M059J (cell line): Measurements from ENCODE around the gene RASSF7. TPM values are rescaled to one million over a fixed set of nuclear protein-coding genes. Genes with fewer than 3 reads are reported as not detected.
A peak's percentile ranks its signal among the peaks of the same experiment; 100 is the strongest.
"Not testable (repeated sequence)": the region's sequence is repeated elsewhere in the genome, so short reads cannot be mapped to it uniquely, and the experiment has no call there.

Experiments used
- DNase-seq: peaks from one replicate; pipeline ENCODE4 v3.0.0-alpha.2; 2012; ENCODE audit warnings: low read depth
- total RNA-seq: library from RNA; depleted of rRNA; stranded (reverse); fragments of >200 nt; shearing (Covaris generic); gene quantifications from 2 replicates; pipeline ENCODE4 v1.2.3, GENCODE V29; 2014

The RASSF7 gene
- total RNA-seq, 1 experiment from 2014 or later: 56.0 TPM

GRCh38 chr11:567011-567628, 6.3 kb downstream of the RASSF7 start:
- DNase-seq: no peak

DNA sequence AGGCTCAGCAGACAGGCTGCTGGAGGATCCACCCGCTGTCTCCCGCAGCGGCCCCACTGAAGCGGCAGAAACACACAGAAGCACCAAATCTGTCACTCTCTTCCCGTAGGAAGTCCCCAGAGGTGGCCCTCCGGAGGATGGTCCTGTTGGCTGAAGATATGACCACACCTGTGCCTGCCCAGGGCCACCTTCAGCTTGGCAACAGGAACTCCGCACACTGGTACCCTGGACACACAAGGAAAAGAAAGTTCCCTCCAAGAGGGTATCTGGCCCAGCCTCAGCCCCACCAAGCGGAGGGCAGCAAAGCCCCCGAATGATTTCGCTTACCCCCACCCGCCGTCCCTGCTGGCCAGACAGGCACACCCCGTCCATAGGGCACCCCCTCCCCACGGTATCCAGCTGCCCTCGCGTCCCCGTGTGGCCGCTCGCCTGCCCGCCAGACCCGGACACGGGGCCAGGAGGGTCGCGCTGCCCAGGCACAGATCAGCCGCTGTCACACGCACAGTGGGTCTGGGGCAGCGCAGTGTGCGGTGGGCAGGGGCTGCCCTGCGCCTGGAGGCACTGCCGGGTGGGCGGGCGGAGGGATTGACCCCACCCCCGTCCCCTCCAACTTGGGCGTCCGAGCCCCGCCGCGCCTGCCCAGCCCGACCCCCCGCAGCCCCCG, 7.0 kb downstream of the RASSF7 start:
- no peak for DNase-seq

- DNase-seq: peak; percentile 93
These were observed 7.8 kb downstream of the RASSF7 start for GRCh38 chr11:568306-569157.

DNA sequence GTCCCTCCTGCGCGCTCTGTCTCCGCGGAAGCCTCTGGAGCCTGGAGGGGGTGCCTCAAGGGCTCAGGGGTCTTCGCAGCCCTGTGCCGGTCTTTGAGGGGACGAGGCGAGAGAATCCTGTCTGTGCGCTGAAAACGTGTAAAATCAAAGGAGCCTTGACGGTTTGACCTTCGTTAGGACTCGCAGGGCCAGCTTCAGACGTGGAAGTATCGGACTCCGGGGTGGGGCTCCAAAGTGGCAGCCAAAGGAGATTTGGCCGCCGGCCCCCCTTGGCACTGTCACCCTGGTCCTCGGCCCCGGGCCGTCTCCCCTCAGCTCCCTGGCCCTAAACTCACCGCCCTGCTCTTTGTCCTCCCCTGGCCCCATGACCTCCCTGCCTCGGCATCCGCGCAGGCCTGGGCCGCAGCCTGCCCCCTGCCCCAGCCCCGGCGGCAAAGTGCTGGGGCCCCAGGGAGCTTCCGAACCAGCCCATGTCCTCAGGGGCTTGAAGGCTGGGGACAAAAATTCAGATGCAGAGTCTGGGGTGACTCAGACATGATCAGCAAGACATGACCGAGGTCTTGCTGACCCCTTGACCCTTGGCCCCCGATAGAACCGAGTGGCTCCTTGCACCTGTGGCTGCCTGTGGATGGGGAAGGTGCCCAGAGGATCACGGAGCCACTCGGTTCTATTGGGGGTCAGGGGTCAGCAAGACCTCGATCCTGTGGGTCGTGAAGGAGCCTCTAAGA, 8.6 kb downstream of the RASSF7 start:
- no peak for DNase-seq

DNA sequence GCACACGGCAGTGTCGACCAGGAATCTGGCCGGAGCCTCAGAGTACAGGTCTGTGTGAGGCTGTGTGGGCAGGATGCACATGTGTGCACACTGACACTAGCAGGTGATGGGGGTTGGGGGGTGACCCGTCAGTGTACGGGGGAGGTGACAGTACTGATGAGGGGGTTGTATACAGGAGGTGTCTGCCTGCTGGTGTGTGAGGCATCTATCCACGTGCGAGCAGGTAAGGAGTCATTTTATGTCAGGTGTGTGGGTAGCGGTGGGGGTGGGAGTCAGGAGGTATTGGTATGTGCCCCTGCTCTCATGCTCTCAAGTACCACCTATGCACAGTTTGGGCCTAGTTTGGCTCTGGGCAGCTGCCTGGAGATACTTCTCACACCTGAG, 11.0 kb downstream of the RASSF7 start:
- DNase-seq: no peak

DNA sequence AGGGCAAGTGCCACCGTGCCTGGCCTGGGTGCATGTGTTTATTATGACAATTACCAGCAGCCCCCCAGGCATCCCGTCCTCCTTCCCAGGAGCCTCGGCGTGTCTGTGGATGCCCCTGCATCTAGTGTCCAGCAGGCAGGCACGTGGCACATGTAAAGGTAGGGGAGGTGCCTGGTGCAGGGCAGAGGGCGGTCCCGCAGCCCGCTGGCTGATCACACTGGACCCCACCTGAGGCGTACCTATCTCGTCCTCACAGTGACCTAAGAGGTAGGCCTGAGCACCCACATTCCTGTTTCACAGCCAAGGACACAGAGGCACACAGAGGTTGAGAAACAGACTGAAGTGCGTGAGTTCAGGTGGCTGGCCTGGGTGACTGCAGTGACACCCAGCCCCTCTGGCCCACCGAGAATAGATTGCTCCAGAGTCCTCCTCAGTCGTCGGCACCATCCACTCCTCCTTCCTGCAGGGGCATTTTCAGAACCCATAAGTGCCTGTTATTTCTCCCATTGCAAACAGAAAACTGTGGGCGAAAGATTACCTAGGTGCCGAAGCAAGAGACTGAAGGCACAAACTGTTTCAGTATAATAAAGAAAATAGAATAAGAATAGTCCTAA, 12.5 kb downstream of the RASSF7 start:
- no peak for DNase-seq

DNA sequence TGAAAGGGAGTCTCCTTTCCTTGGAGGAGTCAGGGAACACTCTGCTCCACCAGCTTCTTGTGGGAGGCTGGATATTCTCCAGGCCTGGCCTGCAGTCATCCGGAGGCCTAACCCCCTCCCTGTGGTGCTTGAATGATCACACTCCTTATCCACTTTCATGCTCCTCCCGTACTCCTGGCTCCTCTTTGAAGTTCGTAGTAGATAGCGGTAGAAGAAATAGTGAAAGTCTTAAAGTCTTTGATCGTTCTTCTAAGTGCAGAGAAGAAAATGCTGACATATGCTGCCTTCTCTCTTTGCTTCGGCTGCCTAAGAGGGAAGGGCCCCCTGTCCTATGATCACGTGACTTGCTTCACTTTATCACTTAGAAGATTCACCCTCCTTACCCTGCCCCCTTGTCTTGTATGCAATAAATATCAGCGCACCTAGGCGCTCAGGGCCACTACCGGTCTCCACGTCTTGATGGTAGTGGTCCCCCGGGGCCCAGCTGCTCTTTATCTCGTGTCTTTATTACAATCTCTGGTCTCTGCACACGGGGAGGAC, 13.3 kb downstream of the RASSF7 start:
- not testable (repeated sequence) for DNase-seq

DNA sequence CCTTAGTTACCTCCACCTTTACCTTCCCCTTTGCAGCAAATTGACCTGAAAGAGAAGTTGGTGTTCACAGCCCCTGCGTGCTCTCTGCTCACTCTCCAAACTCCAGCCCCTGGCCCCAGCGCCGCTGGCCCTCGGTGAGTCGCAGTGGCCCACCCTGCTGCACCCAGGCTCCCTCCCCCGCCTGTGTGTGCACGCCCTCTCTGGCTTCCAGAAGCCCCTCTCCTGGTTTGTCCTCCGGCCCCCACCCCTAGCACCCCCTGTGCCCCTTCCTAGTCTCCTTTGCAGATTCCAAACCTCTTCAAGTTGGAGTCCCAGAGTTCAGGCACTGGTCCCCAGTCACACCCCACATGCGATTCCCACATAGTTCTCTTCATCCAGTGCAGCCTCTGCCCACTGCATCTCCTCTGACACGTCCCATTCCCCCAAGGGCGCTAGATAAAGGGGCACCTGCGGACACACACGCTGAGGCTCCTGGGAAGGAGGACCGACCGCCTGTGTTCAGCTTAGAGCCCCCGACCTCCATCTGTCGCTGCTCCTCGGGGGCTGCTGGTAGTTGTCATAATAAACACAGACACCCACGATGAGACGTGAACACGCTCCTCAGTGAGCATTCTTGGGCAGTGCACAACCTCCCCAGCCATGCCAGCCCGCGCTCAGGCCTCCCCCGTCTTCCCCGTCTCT, 14.0 kb downstream of the RASSF7 start:
- DNase-seq: no peak

DNA sequence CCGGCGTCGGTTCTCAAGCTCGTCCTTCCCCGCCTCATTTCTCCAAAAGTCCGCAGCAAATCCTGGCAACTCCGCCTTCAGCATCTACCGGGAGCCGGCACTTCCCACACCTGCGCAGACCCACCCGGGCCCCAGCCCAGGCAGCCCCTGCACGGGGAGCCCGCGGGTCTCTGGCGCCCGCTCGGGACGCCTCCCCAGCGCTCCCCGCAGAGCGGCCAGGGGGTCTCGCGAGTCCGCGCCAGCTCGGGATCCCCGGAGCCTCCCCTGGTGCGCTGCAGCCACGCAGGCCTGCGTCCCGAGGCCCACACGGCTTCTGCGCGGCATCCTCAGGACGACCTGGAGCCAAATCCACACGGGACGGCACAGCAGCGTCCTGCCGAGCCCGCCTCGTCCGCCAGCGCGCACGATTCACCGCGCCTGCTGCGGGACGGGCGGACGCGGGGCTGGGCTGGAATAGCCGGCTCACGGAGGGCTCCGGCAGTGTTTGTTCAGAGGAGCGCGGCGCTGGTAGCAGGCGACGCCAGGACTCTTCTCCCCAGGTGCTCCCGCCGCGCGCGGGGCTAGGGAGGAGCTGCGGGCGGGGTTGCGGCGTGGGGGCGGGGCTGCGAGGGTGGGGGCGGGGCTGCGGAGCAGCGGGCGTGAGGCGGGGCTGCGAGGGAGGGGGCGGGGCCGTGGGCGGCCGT, 14.7 kb downstream of the RASSF7 start:
- DNase-seq: peak; percentile 66

DNA sequence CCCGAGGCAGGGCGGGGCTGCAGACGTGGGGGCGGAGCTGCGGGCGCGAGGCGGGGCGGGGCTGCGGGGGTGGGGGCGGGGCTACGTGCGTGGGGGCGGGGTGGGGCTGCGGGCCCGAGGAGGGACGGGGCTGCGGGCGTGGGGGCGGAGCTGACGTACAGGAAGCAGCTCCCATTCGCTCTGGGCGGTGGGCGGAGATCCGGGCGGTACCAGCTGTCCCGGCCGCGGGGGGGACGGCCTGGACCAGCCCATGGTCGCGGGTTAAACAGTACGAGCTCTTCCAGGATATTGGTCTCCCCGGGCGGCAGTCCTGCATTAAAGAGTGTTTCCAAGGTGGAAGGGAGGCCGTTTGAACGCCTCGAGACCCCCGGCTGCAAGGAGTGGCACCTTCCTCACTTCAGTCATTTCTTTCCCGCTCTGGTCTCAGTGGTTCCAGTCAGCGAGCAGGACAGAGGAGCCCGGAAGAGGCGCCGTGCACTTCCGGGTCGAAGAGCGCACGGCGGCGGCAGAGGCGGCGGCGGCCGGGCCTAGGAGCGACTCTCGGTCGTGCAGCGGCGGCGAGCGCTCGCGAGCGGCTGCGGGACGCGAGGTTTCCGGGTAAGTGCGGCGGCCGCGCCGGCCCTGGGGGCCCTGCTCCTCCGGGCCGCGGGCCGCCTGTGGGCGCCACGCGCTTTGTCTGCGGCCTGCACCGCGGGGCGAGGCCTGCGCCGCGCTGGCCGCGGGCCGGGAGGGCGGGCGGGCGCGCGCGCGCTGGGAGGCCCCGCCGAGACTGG, 15.4 kb downstream of the RASSF7 start, which contains the start of gene PHRF1:
Gene PHRF1, plus strand, starts transcription at position 475 of the 773 bp plus-strand sequence. CDS start 5,043 bp downstream, outside the sequence.
- peak; percentile 89 for DNase-seq

- DNase-seq: no peak
These were observed 16.2 kb downstream of the RASSF7 start for GRCh38 chr11:576811-577610.

DNA sequence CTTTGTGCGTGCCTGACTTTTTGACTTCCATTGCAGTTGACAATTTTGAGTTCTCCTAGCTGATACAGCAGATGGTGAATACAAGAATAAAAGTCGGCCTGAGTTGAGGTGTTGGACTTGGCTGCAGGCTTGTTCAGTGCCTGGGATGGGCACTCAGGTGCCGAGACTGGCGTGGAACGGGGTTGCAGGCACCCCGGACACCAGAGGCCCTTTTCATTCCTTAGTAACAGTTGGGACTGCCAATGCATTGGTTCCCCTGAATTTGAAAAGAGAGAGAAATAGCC, 16.8 kb downstream of the RASSF7 start:
- DNase-seq: no peak

GRCh38 chr11:578276-579035, 17.7 kb downstream of the RASSF7 start:
- no peak for DNase-seq

GRCh38 chr11:579830-580601, 19.2 kb downstream of the RASSF7 start:
- DNase-seq: no peak

- DNase-seq: no peak
These were observed 20.6 kb downstream of the RASSF7 start for GRCh38 chr11:581342-581741.

DNA sequence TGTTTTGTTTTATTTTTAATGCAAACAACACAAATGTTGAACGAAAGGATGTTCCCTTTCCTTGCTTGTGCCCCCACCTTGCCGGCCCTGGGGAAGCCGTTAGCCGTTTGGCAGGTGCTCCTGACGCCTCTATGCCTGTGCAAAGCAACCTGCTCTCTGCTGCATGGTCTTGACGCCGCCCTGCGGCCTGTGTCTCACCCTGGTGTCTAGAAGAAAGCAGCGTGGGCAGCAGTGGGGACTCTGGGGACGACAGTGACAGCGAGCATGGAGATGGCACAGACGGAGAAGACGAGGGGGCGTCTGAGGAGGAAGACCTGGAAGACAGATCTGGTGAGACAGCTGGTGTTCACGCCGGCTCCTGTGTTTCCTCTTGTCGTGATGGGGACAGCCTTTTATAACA, 21.0 kb downstream of the RASSF7 start:
- no peak for DNase-seq

- no peak for DNase-seq
These were observed 23.5 kb downstream of the RASSF7 start for GRCh38 chr11:584287-584686.
